HG03139 (cell line): ENCODE measurements around the gene TFPI.
A peak's percentile ranks its signal among the peaks of the same experiment; 100 is the strongest.

Source experiments
- ATAC-seq: cut with Tn5 transposase; IDR thresholded peaks from one replicate; pipeline ENCODE4 v1.9.1; 2021; ENCODE audit not compliant: unreplicated experiment

The TFPI gene

DNA sequence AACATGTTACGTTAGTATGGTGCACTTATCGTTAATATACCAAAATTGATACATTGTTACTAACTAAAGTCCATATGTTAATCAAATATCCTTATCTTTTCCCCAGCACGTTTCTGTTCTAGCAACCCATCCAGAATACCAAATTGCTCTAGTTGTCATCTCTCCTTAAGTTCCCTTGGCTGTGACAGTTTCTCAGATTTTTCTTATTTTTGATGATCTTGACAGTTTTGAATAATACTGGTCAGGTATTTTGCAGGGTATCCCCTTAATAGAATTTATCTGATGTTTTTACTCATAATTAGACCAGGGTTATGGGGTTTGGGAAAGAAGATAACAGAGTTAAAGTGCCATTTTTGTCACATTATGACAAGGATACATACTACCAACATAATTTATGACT is 47.8 kb downstream of the TFPI start:
- ATAC-seq, result no peak

DNA sequence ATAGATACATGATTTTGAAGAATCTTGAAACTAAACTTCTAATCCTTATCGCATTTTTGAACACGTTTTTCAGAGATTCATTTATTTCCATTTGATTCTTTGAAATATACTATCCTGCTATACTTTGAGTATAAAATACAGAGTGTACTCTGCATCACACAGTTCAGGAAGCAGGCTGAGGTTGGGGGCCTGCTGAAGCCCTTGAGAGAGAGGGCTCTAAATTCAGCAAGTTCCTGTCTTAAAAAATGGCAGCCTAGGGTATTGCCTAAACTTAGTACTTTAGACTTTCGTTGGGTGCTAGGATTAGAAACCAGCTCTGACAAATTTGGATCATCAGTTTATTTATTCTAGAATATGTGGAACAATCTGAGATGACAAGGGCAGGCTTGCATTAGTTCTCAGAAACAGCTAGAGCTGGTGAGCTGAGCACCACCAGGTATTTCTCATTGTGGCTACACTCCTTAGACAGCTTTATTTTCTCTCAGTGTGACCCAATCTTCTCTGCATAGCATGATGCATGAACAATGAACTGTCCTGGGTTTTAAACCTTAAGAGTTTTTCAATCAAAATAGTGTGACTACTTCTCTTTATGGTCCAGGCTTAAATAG is 49.1 kb downstream of the TFPI start:
- no peak for ATAC-seq

DNA sequence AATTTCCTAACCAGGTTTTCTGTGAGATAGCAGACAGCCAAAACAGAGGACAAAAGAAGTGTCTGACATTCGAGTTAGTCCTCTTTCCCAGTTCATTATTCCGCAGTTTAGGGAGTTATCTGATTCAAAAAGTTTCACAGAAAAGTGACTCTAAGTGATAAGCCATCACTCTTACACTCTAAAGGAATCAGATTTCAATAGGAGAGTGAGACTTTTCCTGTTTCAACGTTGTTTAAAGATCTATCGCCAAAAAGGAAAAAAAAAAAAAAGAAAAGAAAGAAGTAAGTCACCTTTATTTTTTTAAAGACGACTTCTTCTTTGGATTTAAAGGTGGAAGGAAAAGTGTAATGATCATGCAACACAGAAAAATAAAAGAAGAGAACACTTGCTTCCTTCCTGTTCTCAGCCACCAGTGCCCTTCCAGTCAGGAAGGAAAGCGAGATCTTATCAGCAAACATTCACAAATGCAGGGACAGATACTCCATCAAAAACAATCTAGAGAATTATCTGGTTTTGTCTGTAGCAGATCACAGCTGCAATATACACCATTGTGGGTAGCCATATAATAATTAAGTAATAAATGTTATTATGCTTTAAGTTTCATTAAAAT is 49.8 kb downstream of the TFPI start:
- ATAC-seq, result no peak

DNA sequence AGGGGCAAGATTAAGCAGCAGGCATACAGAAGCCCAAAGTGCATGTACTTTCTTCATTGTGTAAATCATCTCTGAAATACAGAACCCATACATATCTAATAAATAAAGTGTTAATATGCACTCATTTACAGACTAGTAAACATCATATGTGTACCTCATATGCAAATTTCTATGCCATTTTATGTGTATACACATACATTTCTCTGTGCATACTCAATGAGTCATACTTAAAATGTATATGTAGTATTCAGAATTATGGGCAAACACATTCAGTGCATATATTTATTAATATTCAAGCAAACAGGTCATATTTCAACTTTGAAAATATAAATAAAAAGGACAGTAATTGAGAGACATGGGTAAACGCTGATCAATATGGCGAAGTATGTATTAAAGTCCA is 50.5 kb downstream of the TFPI start:
- no peak for ATAC-seq

DNA sequence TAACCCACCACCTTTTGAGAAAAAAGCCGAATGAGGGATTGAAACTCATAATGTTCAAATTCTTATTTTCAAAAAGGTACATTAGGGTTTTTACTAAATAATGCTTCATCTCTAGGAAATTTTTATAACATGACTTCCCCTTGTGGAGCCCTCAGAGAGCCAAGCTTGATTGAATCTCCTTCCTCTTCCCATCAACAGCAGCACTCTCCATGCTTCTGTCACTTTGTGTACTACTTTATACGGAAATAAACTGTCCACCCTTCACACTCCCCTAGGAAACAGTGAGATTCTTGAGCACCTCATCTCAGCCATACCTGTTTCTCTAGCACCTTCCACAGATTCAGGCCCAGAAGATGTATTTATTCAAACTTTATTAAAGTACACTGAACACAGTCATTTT is 51.8 kb downstream of the TFPI start:
- ATAC-seq, result no peak

DNA sequence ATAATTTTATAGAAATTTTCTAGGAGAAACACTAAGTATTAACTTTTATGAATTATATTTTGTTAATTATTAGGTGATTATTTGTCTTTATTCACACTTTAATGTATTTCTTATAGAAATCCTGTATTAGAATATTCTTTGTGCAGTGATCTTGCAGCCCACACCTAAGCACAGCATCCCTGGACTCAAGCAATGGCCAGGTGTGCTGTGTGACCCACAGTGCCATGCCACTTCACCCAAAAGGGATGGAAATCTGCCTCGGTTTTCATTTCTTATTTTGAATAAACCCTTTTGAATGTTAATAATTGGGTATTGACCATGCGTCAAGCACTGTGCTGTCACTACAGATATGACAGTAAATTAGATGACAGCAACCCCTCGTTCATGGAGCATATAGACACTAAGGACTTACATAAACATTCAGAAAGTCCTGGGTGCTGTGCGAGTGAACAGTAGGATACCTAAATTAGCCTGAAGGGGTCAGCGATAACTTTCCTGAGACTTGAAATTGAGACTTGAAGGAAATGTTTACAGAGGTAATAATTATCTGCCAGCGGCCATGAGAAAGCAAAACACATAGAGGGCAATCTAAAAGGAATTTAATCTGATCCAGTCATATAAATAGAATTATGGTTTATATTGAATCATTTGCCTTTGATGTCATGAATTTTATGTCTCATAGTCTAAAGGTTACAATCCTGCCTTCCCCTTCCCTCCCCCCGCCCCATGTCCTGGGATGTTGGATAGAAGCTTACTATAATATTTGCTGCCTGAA is 53.5 kb downstream of the TFPI start:
- ATAC-seq, result no peak

DNA sequence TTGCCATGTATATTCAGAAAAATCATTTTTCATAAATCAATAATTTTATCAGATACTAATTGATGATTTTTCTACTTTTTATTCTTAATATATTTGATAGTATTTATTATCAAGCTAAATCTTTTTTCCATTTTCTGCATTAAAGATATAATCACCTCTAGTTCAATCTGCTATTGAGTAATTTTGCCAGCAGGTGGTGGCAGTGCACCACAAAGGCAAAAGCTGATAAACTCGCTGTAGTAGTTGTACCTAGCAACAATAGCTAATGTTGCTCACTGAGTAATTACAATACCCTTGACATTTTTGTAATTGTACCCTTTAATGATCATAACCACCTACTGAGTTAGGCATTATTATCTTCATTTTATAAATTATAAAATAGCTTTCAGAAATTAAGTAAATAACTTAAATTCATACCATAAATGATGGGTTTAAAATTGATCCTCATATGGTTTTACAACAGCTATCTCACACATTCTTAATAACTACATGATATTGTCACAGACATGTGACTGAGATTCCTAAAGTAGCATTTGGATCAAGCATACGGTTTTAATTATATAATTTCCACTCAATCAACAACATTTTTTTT is 54.2 kb downstream of the TFPI start:
- ATAC-seq, result peak; percentile 91

DNA sequence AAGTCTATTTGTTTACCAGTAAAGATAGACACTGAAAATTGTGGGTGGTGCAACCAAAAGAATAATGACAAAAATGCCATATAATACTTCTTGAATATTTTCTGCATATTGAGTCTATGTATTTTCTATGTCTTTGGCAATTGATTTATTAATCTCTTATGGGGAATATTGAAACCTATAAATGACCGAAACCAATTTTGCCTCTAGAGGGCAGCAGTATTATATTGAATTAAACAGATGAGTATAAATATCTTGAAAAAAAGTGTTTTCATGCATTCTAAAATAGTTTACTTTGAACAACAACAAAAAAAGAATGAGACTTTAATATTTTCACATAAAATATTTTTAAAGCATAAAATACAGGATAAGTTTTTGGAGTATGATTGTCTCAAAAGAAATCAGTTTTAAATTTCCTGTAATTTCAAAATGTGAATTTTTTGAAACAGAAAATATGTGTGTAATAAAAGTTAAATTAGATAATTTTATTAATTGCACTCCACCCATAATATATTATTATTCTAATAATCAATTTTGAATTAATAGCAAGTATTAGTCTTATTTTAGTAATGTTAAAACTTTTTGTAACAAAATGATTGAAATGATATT is 56.3 kb downstream of the TFPI start:
- no peak for ATAC-seq

DNA sequence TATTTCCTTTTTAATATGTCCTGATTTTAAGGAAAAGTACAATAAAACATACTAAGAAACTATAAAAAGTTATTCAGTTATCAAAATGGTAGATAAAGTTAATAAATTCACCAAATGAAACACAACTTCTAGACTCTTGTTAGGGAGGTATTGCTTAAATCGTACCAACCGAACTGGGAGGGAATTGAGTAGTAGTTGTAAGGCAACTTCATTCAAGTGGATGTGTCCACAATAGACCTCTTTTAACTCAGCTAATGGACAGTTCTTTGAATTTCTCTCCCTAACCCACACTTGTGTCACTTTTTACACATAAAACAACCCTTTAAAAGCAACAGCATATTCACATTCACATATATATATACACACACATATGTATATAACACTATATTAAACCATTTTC is 57.1 kb downstream of the TFPI start:
- no peak for ATAC-seq

DNA sequence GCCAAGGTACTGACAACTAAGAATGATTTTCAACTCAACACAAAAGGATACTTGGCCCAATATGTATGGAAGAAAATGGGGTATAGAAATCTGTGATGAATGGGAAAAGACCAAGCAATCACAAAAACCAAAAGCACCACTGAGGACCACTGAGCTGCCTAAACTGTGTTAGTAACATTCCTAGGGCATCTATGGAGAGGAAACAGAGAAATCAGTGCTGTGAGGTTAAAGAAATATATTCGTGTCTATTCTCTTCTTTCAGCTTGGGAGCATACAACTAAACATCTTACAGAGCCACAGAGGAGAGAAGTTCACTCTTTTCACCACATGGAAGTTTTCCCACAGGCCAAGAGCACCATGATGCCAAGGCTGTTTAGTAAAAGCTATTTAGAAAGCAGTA is 58.9 kb downstream of the TFPI start:
- no peak for ATAC-seq

DNA sequence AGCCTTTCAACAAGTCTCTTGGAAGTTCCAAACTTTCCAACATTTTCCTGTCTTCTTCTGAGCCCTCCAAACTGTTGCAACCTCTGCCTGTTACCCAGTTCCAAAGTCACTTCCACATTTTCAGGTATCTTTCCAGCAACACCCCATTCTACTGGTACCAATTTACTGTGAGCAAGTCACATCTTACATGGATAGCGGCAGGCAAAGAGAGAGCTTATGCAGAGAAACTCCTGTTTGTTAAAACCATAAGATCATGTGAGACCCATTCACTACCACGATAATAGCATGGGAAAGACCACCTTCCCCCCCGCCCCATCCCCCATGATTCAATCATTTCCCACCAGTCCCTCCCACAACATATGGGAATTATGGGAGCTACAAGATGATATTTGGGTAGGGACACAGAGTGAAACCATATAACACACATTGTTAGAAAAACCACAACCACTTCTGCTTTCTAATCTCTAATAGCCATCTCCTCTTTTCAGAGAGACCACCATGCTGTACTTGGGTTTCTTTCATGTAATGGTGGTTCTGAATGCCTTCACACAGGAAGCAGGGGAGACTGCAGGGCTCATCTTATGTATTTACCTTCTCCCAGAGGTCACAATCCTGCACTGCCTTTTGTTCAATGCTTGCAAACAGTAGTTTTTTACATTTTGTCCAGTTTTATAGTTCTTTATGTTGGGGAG is 60.2 kb downstream of the TFPI start:
- no peak for ATAC-seq

DNA sequence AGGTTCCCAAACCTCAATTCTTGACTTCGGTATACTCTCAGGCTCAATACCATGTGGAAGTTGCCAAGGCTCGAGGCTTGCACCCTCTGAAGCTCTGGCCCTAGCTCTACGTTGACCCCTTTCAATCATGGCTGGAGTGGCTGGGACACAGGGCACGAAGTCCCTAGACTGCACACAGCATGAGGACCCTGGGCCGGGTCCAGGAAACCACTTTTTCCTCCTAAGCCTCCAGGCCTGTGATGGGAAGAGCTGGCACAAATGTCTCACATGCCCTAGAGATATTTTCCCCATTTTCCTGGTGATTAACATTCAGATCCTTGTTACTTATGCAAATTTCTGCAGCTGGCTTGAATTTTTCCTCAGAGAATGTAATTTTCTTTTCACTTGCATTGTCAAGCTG is 61.1 kb downstream of the TFPI start:
- no peak for ATAC-seq

DNA sequence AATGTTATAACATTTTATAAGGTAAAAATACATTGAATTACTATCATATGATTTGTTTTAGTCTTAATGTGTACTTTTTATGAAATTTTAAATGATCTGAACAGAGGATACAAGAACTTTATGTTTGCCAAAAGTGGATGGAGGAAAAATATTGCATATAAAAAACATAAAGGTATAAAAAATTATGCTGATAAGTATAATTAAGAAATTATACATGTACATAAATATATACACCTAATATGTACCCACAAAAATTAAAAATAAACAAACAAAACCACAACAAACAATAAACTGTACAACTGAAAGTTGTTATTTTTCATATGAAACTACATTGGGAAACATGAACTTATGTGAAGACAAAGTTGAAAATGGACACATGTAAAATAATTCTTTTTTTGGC is 68.0 kb downstream of the TFPI start:
- no peak for ATAC-seq

DNA sequence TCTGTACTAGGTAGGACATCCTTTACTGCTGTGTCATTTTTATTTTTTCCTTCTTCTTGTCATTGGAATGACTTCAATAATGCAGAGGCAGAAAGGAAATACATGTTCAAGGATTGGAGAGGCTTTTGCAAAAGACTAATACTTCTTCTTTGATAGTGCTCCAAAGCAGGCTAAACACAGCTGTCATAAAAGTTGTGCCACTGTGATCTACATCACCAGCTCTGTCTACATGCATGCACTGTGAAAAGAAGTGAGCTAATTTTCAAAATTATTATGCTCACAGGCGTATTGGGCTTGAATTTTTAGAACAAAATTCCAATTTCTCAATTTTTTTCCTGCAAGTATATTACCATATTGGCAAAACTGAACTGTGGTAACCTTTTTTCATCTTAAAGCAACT is 68.7 kb downstream of the TFPI start:
- ATAC-seq, result no peak

DNA sequence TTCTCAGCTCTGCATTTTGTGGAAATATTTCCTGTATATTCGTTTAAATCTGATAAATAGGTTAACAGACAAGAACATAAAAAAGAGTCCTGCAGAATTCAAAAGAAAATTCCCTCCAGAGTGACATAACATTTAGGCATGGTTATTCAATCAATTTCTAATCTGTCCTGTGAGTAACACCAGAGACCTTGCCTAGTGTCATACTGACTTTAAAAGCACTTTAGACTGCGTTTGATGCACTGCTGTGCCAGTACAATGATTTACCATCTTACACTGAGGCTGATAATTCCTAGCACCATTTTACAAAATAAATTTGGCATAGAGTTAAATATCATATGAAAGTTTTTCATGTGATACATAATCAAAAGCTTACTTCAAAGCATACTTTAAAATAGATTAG is 70.7 kb downstream of the TFPI start:
- ATAC-seq, result no peak

DNA sequence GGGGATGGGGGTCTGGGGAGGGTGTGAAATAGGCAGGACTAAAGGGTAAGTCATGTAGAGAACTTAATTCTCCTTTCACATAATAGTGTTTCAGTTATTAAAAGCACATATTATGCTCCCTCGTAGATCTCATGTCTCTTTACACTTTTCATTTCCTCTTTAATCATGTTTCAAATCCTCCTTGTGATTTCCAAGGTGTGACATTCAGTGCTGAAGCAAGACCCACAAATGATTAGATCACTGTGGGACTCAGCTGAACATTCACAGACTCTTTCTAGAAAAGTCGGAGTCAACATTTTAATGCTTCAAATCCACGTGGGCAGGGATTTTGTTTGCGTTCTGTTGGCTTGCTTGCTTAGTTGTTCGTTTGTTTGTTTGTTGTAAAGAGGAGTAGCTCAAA is 71.4 kb downstream of the TFPI start:
- ATAC-seq, result no peak

DNA sequence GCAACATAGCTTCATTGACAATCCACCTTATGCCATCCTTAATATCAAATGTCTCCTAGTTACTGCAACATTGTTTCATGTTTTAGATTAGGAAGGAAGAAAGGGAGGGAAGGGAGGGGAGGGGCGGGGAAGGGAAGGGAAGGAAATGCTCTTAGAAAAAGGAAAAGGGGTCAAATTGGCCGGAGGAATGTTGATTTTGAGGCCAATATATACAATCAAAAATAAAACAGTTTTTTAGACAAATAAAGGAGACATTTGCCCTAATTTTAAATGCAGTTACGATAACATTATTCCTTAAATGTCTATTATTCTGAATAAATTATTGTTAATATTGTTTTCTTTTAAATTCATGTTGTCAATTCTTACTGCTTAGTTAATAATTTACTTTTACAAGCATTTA is 72.7 kb downstream of the TFPI start:
- ATAC-seq, result no peak

DNA sequence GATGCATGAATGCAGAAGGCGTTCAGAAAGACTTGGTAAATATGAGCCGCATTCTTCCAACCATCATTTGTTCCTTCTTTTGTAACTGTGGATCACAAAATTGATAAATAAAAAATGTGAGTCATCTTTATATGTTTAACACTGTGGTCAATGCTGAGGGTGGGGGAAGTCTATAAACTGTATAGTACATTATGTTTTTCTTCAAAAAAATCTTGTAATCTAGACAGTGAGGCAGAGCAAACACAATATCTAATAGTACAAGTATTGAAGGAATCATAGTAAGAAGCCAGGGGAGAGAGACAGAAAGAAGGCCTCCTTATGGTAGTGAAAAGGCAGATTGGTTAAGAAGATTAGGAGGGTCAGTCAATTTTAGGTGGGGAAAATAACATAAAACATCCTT is 75.5 kb downstream of the TFPI start:
- ATAC-seq, result no peak

DNA sequence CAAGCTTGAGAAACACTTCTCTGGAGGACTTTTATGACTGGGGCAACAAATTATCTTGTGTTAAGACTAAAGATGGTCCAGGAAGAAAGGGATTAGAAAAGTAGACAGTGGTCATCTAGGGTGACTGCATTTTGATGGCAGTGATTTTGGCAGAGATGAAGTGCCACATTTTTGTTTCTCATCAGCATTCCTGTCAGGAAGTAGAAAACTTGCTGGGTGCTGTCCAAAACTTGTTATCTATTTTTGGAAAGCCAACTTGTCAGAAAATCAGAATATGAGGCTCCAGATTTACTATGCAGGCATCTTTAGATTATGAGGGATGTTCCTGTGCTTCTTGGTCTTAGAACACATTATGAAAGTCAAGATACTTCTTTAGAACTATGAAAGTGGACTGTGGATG is 77.2 kb downstream of the TFPI start:
- ATAC-seq, result no peak

DNA sequence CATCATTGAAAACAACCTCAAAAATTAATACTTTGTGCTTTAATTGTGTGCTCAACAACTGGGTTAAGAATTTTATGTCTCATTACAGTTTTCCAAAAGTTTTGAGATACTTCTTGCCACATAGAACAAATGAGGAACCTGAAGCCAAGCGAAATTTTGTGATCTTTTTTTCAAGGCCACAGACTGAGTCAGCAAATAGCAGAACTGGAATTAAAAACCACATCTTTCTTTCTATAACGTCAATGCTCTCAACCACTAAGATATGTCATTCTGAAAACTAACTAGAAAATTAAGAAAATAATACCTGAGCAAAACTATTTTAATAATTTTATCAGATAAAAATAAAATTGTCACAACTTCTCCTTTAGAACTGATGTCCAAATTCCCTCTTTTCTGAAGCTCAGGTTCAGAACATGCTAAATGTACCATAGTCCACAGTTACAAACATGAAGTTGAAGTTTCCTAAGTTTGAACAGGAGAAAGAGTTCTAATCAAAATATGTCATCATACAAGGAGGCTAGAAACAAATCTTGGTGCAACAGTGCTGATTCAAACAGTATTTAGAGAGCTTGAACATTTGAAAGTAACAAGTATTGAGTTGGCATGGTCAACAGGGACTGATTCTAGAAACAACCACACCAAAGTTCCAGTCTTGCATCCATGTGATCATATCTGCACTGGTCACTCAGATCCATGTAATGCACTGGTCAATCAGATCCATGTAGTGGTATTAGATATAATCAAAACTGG is 78.6 kb downstream of the TFPI start:
- ATAC-seq, result no peak

DNA sequence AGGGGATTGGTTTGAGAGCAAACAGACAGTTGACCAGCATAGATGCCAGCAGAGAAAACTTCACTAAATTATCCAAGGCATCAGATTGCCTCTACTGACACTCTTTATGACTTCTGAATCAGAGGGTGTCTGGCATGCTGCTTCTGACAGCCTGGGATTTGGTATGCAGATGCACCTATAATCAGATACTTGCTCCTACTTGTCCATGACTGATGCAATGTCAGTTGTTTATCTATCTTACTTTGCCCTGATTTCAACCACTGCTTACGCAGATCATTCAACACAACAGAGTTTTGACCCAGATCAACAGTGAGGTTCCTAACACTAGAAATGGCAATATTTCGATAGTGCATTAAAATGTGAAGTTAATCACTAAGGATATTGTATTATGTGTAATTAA is 83.5 kb downstream of the TFPI start:
- ATAC-seq, result no peak
